ENCODE data around the gene TMEM132C.

GRCh38 chr12:128402486-128403243 is 135.7 kb downstream of the TMEM132C start:
- TF ChIP-seq CTCF (IDR thresholded peaks at IDR 0.05) (no peak), ZFX (IDR thresholded peaks at IDR 0.05; ENCODE audit: borderline replicate concordance) (no peak)
